GM06990 (cell line): ENCODE data around the gene LBR.
"Not testable (repeated sequence)": the region's sequence is repeated elsewhere in the genome, so short reads cannot be mapped to it uniquely, and the experiment has no call there.

Experiments
- DNase-seq: peaks from one replicate; pipeline ENCODE4 v3.0.0-alpha.2; 2011; ENCODE audit not compliant: insufficient read length; ENCODE audit errors: extremely low read depth
- H3K27me3 ChIP-seq: replicated peaks from 2 replicates; pipeline ENCODE4 v1.6.0; 2011; ENCODE audit warnings: low read length; ENCODE audit not compliant: control insufficient read depth, insufficient read depth
- H3K36me3 ChIP-seq: 2 replicates; pipeline ENCODE4 v1.5.1; 2011; ENCODE audit warnings: low read length; ENCODE audit not compliant: control insufficient read depth, insufficient read depth
- H3K4me3 ChIP-seq: replicated peaks from 2 replicates; pipeline ENCODE4 v1.5.1; 2011; ENCODE audit warnings: low read depth, mild to moderate bottlenecking, control low read depth, low read length
- CTCF ChIP-seq: IDR thresholded peaks from 2 replicates; pipeline ENCODE4 v1.5.1; 2011; ENCODE audit warnings: low read length, control low read depth, mild to moderate bottlenecking, inconsistent platforms; ENCODE audit not compliant: insufficient read depth, poor library complexity, severe bottlenecking

The LBR gene

DNA sequence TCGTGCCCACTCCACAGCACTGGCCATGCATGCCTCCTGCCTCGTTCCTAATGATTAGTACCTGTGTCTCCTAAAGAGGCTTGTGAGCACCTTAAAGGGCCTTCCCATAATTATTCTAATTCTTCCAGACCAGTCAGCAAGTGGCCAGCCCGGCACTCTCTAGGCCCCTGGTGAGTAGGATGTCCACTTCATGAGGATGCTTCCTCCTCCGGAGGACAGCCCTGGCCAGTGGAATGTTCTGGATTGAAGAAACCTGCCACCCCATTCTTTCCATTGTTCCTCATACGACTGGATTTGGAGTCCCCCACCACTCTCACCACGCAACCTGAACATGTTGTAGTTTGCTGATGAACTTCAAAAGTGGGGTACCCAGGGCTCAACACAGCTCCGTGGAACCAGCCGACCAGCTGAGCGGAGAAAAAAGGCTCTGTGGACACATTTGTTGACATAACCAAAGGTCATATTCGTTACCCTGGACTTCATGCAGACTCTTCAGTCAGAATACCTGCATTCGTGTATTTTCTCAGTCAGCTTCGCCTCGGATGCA is 46.7 kb upstream of the LBR start:
- Histone ChIP-seq H3K27me3 (no peaks in the 10 kb centered on the region), H3K4me3 (no peak overlapping the region), H3K36me3 (no peaks in the 10 kb centered on the region)
- TF ChIP-seq CTCF, result no peak
- DNase-seq, result no peak

DNA sequence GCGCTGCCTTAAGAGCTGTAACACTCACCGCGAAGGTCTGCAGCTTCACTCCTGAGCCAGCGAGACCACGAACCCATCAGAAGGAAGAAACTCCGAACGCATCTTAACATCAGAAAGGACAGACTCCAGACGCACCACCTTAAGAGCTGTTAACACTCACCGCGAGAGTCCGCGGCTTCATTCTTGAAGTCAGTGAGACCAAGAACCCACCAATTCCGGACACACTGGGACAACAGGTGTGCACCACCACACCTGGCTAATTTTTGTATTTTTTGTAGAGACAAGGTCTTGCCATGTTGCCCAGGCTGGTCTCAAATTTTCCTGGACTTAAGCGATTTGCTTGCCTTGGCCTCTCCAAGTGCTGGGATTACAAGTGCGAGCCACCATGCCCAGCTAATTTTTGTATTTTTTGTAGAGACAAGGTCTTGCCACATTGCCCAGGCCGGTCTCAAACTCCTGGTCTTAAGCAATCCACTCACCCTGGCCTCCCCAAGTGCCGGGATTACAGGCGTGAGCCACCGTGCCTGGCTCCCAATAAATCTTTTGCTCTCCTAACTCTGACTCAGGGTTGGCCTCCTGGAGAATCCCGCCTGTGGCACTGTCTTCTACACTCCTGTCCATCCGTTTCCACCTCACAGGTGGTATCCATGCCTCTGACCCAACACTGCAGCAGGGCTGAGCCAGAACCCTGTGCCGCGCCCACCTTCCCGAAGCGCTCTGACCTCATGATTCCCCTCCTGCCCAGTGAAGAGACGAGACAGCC is 46.0 kb upstream of the LBR start:
- not testable (repeated sequence) for H3K36me3 ChIP-seq, H3K4me3 ChIP-seq, H3K27me3 ChIP-seq, DNase-seq

DNA sequence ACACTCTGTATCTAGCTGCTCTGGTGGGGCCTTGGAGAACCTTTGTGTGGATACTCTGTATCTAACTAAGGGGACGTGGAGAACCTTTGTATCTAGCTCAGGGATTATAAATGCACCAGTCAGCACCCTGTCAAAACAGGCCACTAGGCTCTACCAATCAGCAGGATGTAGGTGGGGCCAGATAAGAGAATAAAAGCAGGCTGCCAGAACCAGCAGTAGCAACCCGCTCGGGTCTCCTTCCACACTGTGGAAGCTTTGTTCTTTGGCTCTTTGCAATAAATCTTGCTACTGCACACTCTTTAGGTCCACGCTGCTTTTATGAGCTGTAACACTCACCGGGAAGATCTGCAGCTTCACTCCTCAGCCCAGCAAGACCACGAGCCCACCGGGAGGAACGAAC is 45.4 kb upstream of the LBR start:
- H3K36me3 ChIP-seq, result not testable (repeated sequence)

GRCh38 chr1:225471453-225472301 is 43.8 kb upstream of the LBR start:
- H3K4me3 ChIP-seq, result no peak overlapping the region
- TF ChIP-seq CTCF, result no peak
- H3K27me3 ChIP-seq, result no peaks in the 10 kb centered on the region
- H3K36me3 ChIP-seq, result no peaks in the 10 kb centered on the region
- no peak for DNase-seq

More for the DNA sequence above, 45.4 kb upstream of the LBR start:
- DNase-seq, H3K4me3 ChIP-seq, H3K27me3 ChIP-seq: not testable (repeated sequence)

GRCh38 chr1:225471109-225471452 is 43.2 kb upstream of the LBR start:
- no peak for TF ChIP-seq CTCF
- H3K4me3 ChIP-seq, result no peak overlapping the region
- no peaks in the 10 kb centered on the region for H3K27me3 ChIP-seq
- no peak for DNase-seq
- H3K36me3 ChIP-seq, result no peaks in the 10 kb centered on the region

- Histone ChIP-seq H3K36me3 (no peaks in the 10 kb centered on the region), H3K4me3 (no peak overlapping the region), H3K27me3 (no peaks in the 10 kb centered on the region)
- TF ChIP-seq CTCF, result no peak
- no peak for DNase-seq
Observed at GRCh38 chr1:225470211-225471108, 42.6 kb upstream of the LBR start.
